GM21528 (cell line): ENCODE results near the gene LIX1L.

Experiments used
- ATAC-seq: cut with Tn5 transposase; IDR thresholded peaks from one replicate; pipeline ENCODE4 v1.9.1; 2021; ENCODE audit warnings: mild to moderate bottlenecking, moderate library complexity; ENCODE audit not compliant: unreplicated experiment, low FRiP score

The LIX1L gene

GRCh38 chr1:145964328-145965118 is 6.7 kb upstream of the LIX1L start, which contains the start of the genes ANKRD34A and POLR3GL:
Gene ANKRD34A, minus strand, starts transcription at chr1:145964575. Its CDS starts 2,816 bp downstream, at chr1:145961759.
Gene POLR3GL, plus strand, starts transcription at chr1:145964690. Its CDS starts 10,176 bp downstream, at chr1:145974866.
- ATAC-seq: peak; percentile 82

DNA sequence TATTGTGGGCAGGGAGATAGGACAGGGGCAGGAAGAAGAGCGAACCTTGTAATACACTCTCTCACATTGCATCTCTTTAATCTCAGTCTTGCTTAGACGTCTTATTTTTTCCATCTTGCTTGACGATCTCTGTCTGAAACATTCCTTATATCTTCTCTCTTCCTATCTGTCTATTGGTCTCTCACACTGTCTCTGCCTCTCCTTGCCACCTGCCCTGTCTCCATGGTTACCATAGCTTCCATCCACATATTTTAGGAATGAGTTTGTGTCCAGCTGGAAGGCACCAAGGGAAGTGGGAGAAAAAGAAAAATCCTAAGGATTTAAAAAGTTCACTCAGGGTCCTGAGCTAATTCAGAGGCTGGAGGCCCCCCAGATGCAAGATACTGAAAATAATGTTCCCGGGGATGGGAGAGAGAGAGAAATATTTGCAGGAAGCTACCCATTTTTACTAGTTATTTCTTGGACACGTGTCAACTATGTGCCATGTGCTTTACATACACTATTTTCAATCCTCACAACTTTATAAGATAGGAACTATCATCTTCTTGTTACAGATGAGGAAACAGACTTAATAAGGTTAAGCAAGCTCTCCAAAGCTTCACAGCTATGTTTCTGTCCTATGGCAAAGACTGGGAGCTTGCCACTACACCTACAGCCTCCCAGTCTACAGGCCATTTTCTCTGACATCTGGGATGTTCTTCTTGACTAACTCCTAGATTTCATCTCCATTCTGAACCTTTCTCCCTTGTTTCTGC is 5.6 kb upstream of the LIX1L start:
- ATAC-seq: no peak

DNA sequence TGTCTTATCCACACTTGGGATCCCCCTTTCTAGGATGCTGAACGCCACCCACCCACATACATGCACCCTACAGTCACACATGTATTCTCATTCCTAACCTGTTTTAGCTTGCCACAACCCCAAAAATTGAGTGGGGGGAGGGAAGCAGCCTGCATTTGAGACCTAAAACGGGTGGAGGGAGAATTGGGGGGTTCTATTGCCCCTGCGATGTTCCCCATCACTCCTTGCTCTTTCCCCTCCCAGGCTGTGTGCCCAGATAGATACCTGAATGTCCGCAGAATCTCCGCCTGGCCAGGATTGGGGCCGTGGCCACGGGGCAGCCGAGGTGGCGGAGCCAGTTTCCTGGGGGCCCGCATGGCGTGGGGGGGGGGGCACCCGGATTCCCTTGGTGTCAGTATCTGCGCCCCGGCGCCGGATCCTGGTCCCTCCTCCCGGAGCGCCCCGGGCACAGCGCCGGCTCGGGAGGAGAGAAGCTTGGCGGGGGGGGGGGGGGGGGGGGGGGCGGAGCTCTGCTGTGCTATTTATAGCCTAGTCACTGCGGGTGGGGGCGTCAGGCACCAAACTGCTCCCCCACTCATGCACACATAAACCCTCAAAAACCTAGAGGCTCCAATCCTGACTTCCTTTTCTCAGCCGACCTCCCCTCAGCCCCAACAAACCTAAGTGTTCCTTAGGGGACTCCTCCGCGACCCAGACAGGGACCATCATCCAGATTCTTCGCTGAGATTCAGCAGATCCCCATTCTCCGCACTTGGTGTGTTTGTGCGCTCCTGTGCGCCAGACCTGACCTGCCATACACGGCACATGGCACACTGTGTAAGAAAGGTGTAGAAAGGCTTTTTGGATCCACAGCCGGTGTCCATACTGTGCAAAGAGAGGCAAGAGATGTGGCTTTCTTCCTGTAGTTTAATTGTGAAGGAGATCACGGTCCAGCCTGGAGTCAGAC is 4.6 kb upstream of the LIX1L start:
- ATAC-seq: no peak

- ATAC-seq: no peak
Measured at GRCh38 chr1:145961425-145962156, 3.8 kb upstream of the LIX1L start.

DNA sequence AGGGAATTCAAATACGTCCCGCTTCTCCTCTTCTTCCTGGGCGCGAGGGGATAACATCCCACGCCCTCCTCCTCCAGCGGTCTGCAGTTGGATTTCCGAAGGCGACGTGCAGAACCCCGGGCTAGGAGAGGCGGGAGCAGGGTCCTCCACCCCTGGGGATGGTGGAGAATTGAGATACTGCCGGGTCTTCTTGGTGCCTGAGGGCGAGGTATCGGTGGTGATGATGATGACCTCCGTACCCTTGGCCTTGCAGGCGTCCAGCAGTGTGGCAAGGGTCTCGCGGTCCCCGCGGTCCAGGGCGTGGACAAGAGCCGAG is 3.2 kb upstream of the LIX1L start:
- no peak for ATAC-seq

DNA sequence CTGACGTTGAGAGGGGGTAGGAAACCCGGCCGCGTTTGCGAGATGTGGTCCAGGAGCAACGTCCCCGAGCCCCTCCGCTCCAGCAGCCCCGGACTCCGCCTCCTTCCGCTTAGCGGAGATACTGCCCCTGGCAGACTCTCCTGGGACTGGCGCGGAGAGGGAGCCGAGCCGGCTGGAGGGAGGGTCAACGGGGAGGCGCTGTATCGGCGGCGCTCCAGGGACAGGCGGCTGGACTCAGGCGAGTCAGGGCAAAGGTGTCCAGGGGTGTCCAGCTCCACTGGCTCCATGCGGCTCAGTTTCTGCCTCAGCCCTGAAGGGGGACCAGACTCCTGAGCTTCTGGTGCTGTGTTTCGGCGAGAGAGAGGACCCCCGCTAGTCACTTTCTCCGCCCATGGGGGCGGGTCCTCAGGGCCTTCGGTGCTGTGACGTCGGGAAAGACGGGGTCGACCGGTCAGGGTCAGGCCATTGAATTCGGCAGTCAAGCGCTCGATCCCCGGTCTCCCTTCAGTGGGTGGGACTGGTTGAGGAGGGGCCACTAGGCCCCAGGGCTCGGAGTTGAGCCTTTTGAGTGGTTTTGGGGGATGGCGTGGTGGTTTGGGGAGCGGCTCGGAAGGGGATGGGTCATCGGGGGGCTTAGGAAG is 2.8 kb upstream of the LIX1L start:
- ATAC-seq: no peak

- no peak for ATAC-seq
Measured at GRCh38 chr1:145959957-145960467, 2.2 kb upstream of the LIX1L start.

- no peak for ATAC-seq
Measured at GRCh38 chr1:145959333-145959732, 1.5 kb upstream of the LIX1L start.

DNA sequence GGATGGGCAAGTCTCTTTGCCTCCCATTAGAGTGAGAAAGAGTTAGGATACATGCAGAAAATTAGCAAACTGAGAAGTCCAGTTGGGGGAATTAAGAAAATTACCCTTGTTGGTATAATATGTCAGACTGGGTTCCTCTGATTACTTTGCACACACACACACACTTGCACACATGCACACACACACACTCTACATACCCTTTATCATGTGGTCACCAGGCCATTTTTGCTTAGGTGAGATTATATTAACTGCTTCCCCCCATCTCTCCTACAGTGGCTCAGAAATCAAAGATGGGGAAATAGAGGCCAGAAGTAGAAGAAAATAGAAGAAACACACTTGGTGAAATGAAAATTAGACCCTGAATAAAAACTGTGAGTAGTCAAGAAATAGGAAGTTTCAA is 917 bp upstream of the LIX1L start:
- ATAC-seq: no peak

DNA sequence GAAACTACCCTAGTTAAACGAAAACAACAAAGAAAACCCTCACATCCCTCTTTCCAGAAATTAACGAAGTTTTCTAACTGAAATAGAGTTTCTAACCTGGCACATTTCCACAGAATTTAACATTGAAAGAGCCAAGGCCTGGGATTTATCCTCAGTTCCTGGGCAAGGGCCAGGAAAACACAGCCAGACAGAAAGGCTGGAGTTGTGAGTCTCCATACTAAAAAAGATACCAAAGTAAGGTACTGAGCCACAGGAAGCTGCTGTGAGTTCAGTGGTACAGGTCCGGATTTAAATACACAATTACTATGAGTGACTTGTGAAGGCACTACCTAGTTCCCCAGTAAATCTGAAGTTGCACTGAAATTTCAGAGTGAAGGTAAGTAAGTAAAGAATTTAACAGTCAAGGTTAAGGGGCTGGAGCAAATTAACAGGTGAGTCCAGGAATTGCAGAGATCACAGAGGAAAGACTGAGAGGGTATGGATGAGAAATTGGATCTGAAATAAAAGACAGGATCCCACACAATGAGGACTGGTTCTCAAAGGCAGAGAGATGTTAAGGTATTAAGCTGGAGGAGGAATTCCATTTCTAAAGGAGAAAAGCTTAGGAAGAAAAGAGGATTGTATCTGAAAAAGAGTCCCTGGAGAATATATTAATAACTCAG is 905 bp downstream of the LIX1L start:
- ATAC-seq: no peak

GRCh38 chr1:145956361-145956760 is 1.5 kb downstream of the LIX1L start:
- ATAC-seq: no peak

- no peak for ATAC-seq
Measured at GRCh38 chr1:145955436-145955835, 2.4 kb downstream of the LIX1L start.

- no peak for ATAC-seq
Measured at GRCh38 chr1:145953861-145954260, 4.0 kb downstream of the LIX1L start.

DNA sequence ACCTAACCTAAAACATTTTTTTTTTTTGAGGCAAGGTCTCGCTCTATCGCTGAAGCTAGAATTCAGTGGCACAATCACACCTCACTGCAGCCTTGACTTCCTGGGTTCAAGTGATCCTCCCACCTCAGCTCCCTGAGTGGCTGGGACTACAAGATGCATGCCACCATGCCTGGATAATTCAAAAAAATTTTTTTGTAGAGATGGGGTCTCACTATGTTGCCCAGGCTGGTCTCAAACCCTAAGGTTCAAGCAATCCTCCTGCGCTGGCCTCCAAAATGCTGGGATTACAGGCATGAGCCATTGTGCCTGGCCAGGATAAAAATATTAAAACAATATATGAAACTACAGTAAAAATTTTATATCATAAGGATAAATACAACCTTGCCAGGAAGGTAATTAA is 4.9 kb downstream of the LIX1L start:
- no peak for ATAC-seq

GRCh38 chr1:145951526-145951925 is 6.3 kb downstream of the LIX1L start:
- ATAC-seq: no peak

- ATAC-seq: no peak
Measured at GRCh38 chr1:145949219-145949618, 8.6 kb downstream of the LIX1L start.

DNA sequence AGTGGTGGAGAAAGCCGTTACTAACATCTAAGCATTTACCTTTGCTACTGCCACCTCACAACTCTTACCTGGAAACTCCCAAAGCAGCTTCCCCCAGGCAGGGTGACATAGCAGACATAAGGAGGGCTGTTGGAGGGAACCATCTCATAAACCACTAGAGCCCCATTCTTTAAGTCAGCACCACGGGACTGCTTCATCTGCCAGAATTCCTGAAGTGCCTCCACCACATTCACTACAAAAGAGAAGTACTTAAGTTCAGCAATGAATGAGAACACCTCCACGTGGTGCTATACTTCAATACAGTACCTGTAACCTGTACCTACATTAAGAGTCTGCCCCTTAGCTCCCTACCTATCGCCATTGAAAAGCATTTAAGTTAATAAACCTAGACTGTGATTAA is 10.3 kb downstream of the LIX1L start:
- no peak for ATAC-seq

DNA sequence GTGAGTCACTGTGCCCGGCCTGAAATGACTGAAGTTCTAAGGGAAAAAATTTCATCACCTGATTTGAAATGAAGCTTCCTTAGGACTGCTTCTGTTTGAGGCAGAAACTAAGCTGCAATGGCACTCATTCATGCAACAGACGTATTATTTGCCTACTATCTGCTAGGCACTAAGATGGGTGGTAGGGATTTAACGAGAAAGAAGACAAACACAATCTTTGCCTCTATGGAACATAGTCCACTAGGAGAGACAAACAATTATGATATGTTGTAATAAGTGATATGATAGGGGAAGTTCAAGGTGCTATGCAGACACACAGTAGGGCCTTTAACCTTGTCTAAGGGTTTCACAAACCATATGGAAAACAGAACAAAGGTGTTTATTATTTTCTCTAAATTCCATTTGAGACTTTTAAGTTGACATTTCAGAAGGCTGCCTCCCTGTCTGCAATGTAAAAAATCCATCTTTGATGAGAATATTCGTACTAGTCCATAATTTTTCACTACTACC is 11.3 kb downstream of the LIX1L start:
- ATAC-seq: no peak

GRCh38 chr1:145944532-145944931 is 13.3 kb downstream of the LIX1L start:
- ATAC-seq: no peak
